Body of pancreas (tissue), 4 donors: Measurements from ENCODE around the gene FILIP1L.

Experiments used
- CTCF ChIP-seq, 7 experiments: fragments of 450-650 bp in 4 of 7; fragments of 200-600 bp in 3 of 7; sonication (generic) in 3 of 7; IDR thresholded peaks; one replicate each; pipeline ENCODE4 v1.5.1; 2016 to 2019; ENCODE audit warnings: antibody characterized with exemption in 7 of 7
- POLR2A ChIP-seq, 3 donors: fragments of 450-650 bp; IDR thresholded peaks; one replicate each; pipeline ENCODE4 v1.6.1; 2016; ENCODE audit warnings: antibody characterized with exemption in 3 of 3, mild to moderate bottlenecking in 2 of 3

- TF ChIP-seq CTCF (IDR thresholded peaks at IDR 0.05) (no peak), POLR2A (IDR thresholded peaks at IDR 0.05) (no peak)
These were observed 40.5 kb downstream of the FILIP1L start for GRCh38 chr3:100073714-100074307.
